Tibial nerve (tissue), 4 donors: ENCODE data around the gene GIMAP2.

Experiments used
- EP300 ChIP-seq, 2 donors: sonication (generic); formaldehyde crosslinking; IDR thresholded peaks; one replicate each; pipeline ENCODE4 v1.6.1; 2017; ENCODE audit warnings: antibody characterized with exemption in 2 of 2, mild to moderate bottlenecking in 1 of 2
- POLR2A ChIP-seq, 2 donors: fragments of 450-650 bp; IDR thresholded peaks; one replicate each; pipeline ENCODE4 v1.6.1; 2017; ENCODE audit warnings: antibody characterized with exemption in 2 of 2, mild to moderate bottlenecking in 2 of 2, moderate library complexity in 2 of 2
- TF ChIP-seq, protein P1 (sequence below), 5 experiments: fragments of 200-600 bp in 3 of 5; fragments of 450-650 bp in 2 of 5; sonication (generic) in 3 of 5; IDR thresholded peaks; one replicate each; pipeline ENCODE4 v1.5.1; 2016 to 2019; ENCODE audit warnings: antibody characterized with exemption in 5 of 5, mild to moderate bottlenecking in 3 of 5, moderate library complexity in 2 of 5

DNA sequence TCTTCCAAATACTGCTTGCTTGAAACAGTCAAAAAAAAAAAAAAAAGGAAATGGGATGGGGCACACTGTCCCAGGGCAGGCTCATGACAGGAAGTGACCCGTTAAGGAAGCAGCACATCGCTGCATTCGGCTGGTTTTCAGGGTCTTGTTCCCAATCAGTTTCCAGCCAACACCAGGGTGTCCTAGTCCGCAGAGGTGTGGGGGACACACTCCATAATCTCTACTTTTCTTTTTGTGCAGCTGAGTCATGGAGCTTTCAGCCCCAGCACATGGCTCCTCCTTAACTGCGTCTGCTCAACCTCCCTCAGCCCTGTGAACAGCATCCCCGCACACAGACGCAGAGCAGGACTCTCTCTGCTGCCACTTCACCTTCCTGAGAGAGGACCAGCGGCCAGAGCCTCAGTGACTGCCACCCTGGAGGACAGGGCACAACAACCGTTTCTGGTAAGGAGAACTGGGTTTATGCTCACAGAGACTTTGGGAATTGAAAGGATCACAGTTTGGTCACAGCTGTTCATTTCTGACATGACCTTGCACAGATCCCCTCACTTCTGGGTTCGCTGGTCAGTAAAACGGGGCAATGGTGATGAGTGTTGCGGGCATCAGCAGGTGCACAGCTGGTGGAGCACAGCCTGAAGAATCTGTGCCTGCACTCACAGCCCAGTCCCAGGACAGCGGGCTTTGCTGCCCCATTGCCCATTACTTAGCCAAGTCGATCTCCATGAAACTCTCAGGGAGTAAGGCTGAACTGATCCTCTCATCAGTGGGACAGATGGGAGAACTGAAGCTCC lies 52.0 kb downstream of the GIMAP2 start, which contains the start of gene GIMAP5:
- TF ChIP-seq, protein P1, sequence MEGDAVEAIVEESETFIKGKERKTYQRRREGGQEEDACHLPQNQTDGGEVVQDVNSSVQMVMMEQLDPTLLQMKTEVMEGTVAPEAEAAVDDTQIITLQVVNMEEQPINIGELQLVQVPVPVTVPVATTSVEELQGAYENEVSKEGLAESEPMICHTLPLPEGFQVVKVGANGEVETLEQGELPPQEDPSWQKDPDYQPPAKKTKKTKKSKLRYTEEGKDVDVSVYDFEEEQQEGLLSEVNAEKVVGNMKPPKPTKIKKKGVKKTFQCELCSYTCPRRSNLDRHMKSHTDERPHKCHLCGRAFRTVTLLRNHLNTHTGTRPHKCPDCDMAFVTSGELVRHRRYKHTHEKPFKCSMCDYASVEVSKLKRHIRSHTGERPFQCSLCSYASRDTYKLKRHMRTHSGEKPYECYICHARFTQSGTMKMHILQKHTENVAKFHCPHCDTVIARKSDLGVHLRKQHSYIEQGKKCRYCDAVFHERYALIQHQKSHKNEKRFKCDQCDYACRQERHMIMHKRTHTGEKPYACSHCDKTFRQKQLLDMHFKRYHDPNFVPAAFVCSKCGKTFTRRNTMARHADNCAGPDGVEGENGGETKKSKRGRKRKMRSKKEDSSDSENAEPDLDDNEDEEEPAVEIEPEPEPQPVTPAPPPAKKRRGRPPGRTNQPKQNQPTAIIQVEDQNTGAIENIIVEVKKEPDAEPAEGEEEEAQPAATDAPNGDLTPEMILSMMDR (IDR thresholded peaks at IDR 0.05): no peak
- TF ChIP-seq EP300 (IDR thresholded peaks at IDR 0.05) (peak in 1 of 2 donors; percentile 72), POLR2A (IDR thresholded peaks at IDR 0.05) (no peak)
